Measurements from ENCODE around the gene SUPT5H. TPM values are rescaled to one million over a fixed set of nuclear protein-coding genes. Genes with fewer than 3 reads are reported as not detected.

SUPT5H gene
- total and polyA plus RNA-seq, 10 of the 15 experiments (the other 5 are each of a cell fraction or from before 2014, with no cell fraction given): 27.2 to 194 (median 83.6) TPM

DNA sequence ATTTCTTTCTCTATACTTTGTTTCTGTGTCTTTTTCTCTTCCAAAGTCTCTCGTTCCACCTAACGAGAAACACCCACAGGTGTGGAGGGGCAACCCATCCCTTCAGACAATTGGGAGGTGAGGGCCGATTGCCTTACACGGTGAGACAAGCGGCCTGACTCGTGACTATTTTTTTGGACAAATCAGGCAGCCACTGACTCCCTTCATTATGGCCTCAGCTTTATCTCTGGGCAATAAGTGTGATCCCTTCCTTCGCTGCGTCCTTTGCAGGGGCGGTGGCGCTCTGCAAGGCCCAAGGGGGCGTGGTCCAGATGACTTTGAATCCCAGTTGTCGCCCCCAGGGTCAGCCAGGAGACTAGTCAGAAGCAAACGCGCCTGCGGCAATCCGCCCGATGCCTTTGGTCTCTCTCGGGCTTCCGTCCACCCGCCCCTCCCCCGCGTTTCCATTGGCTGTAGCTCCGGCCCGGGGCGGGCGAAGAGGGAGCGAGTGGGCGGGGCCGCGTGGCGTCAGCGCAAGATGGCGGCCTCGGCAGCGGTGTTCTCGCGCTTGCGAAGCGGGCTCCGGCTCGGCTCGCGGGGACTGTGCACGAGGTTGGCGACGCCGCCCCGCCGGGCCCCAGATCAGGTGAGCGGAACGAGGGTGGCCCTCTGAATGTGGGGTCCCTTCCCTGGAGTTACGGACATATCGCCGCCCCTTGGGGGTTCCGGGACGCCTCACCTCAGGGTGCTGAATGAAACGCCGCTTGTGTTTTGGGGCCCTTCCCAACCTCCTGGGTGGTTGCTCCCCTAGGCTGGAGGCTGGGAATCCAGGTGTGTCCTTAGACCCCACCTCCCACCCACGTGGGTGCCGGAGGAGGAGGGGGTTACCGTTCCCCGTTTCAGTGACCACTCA is 35.2 kb downstream of the SUPT5H start, which contains the start of gene TIMM50 (continued):
- TF ChIP-seq MEF2A (IDR thresholded peaks at IDR 0.05; ENCODE audit: insufficient read depth, low read depth, low read length): 0 out of 2 replicates have a peak, but pooled peaks have one; percentile 45
- TF ChIP-seq YY1 (IDR thresholded peaks at IDR 0.05; ENCODE audit: low read depth, low read length): peak; percentile 99
- TF ChIP-seq ASH2L (IDR thresholded peaks at IDR 0.05; ENCODE audit: borderline replicate concordance, low read depth): no peak
- no peak for TF ChIP-seq EED (IDR thresholded peaks at IDR 0.05; ENCODE audit: low read depth)
- TF ChIP-seq RCOR1 (conservative IDR thresholded peaks at IDR 0.05; ENCODE audit: low read depth, low read length): no peak
- TF ChIP-seq MTA3 (IDR thresholded peaks at IDR 0.05; ENCODE audit: borderline replicate concordance, low read length): no peak
- peak; percentile 81 for TF ChIP-seq LARP7 (IDR thresholded peaks at IDR 0.05)
- TF ChIP-seq ZSCAN29 (IDR thresholded peaks at IDR 0.05): no peak
- TF ChIP-seq POLR2AphosphoS5 (IDR thresholded peaks at IDR 0.05; ENCODE audit: low read length): peak; percentile 85
- no peak for TF ChIP-seq NRF1 (conservative IDR thresholded peaks at IDR 0.05; ENCODE audit: low read depth, low read length)
- TF ChIP-seq KDM1A (IDR thresholded peaks at IDR 0.05; ENCODE audit: borderline replicate concordance): no peak
- no peak for TF ChIP-seq JUNB (IDR thresholded peaks at IDR 0.05)
- TF ChIP-seq, protein P1, sequence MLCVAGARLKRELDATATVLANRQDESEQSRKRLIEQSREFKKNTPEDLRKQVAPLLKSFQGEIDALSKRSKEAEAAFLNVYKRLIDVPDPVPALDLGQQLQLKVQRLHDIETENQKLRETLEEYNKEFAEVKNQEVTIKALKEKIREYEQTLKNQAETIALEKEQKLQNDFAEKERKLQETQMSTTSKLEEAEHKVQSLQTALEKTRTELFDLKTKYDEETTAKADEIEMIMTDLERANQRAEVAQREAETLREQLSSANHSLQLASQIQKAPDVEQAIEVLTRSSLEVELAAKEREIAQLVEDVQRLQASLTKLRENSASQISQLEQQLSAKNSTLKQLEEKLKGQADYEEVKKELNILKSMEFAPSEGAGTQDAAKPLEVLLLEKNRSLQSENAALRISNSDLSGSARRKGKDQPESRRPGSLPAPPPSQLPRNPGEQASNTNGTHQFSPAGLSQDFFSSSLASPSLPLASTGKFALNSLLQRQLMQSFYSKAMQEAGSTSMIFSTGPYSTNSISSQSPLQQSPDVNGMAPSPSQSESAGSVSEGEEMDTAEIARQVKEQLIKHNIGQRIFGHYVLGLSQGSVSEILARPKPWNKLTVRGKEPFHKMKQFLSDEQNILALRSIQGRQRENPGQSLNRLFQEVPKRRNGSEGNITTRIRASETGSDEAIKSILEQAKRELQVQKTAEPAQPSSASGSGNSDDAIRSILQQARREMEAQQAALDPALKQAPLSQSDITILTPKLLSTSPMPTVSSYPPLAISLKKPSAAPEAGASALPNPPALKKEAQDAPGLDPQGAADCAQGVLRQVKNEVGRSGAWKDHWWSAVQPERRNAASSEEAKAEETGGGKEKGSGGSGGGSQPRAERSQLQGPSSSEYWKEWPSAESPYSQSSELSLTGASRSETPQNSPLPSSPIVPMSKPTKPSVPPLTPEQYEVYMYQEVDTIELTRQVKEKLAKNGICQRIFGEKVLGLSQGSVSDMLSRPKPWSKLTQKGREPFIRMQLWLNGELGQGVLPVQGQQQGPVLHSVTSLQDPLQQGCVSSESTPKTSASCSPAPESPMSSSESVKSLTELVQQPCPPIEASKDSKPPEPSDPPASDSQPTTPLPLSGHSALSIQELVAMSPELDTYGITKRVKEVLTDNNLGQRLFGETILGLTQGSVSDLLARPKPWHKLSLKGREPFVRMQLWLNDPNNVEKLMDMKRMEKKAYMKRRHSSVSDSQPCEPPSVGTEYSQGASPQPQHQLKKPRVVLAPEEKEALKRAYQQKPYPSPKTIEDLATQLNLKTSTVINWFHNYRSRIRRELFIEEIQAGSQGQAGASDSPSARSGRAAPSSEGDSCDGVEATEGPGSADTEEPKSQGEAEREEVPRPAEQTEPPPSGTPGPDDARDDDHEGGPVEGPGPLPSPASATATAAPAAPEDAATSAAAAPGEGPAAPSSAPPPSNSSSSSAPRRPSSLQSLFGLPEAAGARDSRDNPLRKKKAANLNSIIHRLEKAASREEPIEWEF (IDR thresholded peaks at IDR 0.05; ENCODE audit: insufficient replicate concordance, low read depth, low read length): no peak
- TF ChIP-seq DPF2 (IDR thresholded peaks at IDR 0.05): peak; percentile 55
- no peak for TF ChIP-seq ATF7 (IDR thresholded peaks at IDR 0.05; ENCODE audit: low read depth)
- TF ChIP-seq MTA2 (IDR thresholded peaks at IDR 0.05; ENCODE audit: low read depth): no peak
- peak; percentile 76; the same call in 1 of the 2 replicates for TF ChIP-seq PAX5 (IDR thresholded peaks at IDR 0.05; ENCODE audit: borderline replicate concordance, low read depth, low read length)
- 0 out of 2 replicates have a peak, but pooled peaks have one; percentile 22 for TF ChIP-seq STAT1 (conservative IDR thresholded peaks at IDR 0.05)
- no peak for TF ChIP-seq ZBED1 (IDR thresholded peaks at IDR 0.05; ENCODE audit: borderline replicate concordance)
- TF ChIP-seq ZNF217 (IDR thresholded peaks at IDR 0.05): no peak
- TF ChIP-seq RAD21 (IDR thresholded peaks at IDR 0.05; ENCODE audit: insufficient read depth, low read depth, low read length): no peak
- peak; percentile 90 for TF ChIP-seq CREB1 (IDR thresholded peaks at IDR 0.05; ENCODE audit: low read depth)
- TF ChIP-seq RB1 (IDR thresholded peaks at IDR 0.05; ENCODE audit: borderline replicate concordance): peak; percentile 73; the same call in 1 of the 2 replicates
- TF ChIP-seq, protein P2, sequence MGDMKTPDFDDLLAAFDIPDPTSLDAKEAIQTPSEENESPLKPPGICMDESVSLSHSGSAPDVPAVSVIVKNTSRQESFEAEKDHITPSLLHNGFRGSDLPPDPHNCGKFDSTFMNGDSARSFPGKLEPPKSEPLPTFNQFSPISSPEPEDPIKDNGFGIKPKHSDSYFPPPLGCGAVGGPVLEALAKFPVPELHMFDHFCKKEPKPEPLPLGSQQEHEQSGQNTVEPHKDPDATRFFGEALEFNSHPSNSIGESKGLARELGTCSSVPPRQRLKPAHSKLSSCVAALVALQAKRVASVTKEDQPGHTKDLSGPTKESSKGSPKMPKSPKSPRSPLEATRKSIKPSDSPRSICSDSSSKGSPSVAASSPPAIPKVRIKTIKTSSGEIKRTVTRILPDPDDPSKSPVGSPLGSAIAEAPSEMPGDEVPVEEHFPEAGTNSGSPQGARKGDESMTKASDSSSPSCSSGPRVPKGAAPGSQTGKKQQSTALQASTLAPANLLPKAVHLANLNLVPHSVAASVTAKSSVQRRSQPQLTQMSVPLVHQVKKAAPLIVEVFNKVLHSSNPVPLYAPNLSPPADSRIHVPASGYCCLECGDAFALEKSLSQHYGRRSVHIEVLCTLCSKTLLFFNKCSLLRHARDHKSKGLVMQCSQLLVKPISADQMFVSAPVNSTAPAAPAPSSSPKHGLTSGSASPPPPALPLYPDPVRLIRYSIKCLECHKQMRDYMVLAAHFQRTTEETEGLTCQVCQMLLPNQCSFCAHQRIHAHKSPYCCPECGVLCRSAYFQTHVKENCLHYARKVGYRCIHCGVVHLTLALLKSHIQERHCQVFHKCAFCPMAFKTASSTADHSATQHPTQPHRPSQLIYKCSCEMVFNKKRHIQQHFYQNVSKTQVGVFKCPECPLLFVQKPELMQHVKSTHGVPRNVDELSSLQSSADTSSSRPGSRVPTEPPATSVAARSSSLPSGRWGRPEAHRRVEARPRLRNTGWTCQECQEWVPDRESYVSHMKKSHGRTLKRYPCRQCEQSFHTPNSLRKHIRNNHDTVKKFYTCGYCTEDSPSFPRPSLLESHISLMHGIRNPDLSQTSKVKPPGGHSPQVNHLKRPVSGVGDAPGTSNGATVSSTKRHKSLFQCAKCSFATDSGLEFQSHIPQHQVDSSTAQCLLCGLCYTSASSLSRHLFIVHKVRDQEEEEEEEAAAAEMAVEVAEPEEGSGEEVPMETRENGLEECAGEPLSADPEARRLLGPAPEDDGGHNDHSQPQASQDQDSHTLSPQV (IDR thresholded peaks at IDR 0.05): no peak

Data from GM12878 (cell line).